Subcutaneous abdominal adipose tissue (tissue), 5 donors: ENCODE data around the gene OR8J1.
"Not testable (repeated sequence)": the region's sequence is repeated elsewhere in the genome, so short reads cannot be mapped to it uniquely, and the experiment has no call there.

ENCODE experiments used
- H3K27ac ChIP-seq: one replicate; pipeline ENCODE4 v1.7.0; 2013; ENCODE audit warnings: low read depth, mild to moderate bottlenecking, inconsistent platforms, low read length, moderate library complexity
- H3K27me3 ChIP-seq, 5 donors: one replicate each; pipeline ENCODE4 v1.7.0; 2013; ENCODE audit warnings: low read length in 5 of 5, inconsistent platforms in 1 of 5; ENCODE audit not compliant: control insufficient read depth in 5 of 5, insufficient read depth in 4 of 5
- H3K36me3 ChIP-seq, 5 donors: one replicate each; pipeline ENCODE4 v1.7.0; 2013; ENCODE audit warnings: low read length in 5 of 5; ENCODE audit not compliant: control insufficient read depth in 5 of 5, insufficient read depth in 5 of 5
- H3K4me1 ChIP-seq, 5 donors: one replicate each; pipeline ENCODE4 v1.7.0; 2013; ENCODE audit warnings: low read length in 5 of 5, mild to moderate bottlenecking in 3 of 5, moderate library complexity in 1 of 5; ENCODE audit not compliant: control insufficient read depth in 5 of 5, insufficient read depth in 5 of 5
- H3K4me3 ChIP-seq, 5 donors: one replicate each; pipeline ENCODE4 v1.7.0; 2013; ENCODE audit warnings: low read length in 5 of 5, low read depth in 1 of 5
- H3K9ac ChIP-seq, 5 donors: one replicate each; pipeline ENCODE4 v1.7.0; 2013; ENCODE audit warnings: low read length in 5 of 5, mild to moderate bottlenecking in 4 of 5, moderate library complexity in 3 of 5
- H3K9me3 ChIP-seq, 5 donors: one replicate each; pipeline ENCODE4 v1.7.0; 2013; ENCODE audit warnings: low read length in 5 of 5; ENCODE audit not compliant: control insufficient read depth in 5 of 5
- donor health status: healthy.
- donor health status: healthy.
- donor health status: healthy.
- donor health status: healthy.
- donor health status: healthy.

OR8J1 gene

DNA sequence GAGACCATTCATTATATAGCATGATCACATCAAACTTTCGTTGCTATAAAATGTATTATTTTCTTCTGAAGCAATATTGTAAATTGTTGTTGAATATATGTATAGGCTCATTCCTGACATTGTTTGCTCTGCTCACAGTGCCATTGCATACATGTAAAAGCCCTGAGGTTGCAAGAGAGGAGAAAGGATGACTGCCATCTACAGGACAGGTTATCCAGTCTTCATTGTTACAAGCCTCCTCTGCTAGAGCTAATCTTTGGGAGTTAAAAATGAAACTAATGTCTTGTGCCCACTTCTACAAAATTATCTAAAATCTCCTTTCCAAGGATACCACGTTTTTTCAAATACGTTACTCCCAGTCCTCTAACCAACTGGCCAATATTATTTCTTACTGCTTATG is 42.0 kb downstream of the OR8J1 start:
- H3K9me3 ChIP-seq, result peaks cover 0 to 3% (median 0%) of the 10 kb centered on the region in 5 donors
- no peaks in the 10 kb centered on the region for H3K4me1 ChIP-seq
- no peaks in the 10 kb centered on the region for H3K27me3 ChIP-seq
- H3K9ac ChIP-seq, result no peak overlapping the region
- H3K27ac ChIP-seq, result no peak overlapping the region
- H3K4me3 ChIP-seq, result no peak overlapping the region
- no peaks in the 10 kb centered on the region for H3K36me3 ChIP-seq

GRCh38 chr11:56401858-56402461 is 47.9 kb downstream of the OR8J1 start:
- not testable (repeated sequence) for H3K9ac ChIP-seq, H3K4me3 ChIP-seq, H3K27ac ChIP-seq, H3K9me3 ChIP-seq, H3K36me3 ChIP-seq, H3K27me3 ChIP-seq, H3K4me1 ChIP-seq

GRCh38 chr11:56404393-56404792 is 50.3 kb downstream of the OR8J1 start:
- H3K27ac ChIP-seq, result no peak overlapping the region
- peaks cover 0 to 3% (median 0%) of the 10 kb centered on the region in 5 donors for H3K9me3 ChIP-seq
- H3K4me3 ChIP-seq, result no peak overlapping the region
- no peak overlapping the region for H3K9ac ChIP-seq
- H3K4me1 ChIP-seq, result no peaks in the 10 kb centered on the region
- no peaks in the 10 kb centered on the region for H3K27me3 ChIP-seq
- H3K36me3 ChIP-seq, result no peaks in the 10 kb centered on the region

DNA sequence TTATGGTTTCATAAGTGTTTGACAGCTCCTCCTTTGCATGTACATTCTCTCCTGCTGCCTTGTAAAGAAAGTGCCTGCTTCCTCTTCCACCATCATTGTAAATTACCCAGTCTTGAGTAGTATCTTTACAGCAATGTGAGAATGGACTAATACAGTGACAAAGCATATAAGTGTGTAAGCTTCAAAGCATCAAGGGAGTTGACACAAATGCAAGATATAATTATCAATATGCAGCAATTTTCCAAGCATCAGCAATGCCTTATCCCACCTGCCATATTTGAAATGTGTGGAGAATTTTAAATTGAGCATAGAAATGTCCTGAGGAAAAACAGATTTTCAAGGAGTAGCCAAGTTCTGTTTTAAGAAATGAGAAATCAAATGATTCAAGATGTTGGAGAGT is 56.7 kb downstream of the OR8J1 start:
- Histone ChIP-seq H3K9me3 (no peaks in the 10 kb centered on the region), H3K4me3 (no peak overlapping the region), H3K27me3 (no peaks in the 10 kb centered on the region), H3K27ac (no peak overlapping the region), H3K4me1 (no peaks in the 10 kb centered on the region), H3K9ac (no peak overlapping the region), H3K36me3 (no peaks in the 10 kb centered on the region)
